EH (cell line): Measurements from ENCODE around the gene SYCP2.
"Not testable (repeated sequence)": the region's sequence is repeated elsewhere in the genome, so short reads cannot be mapped to it uniquely, and the experiment has no call there.

Experiments used
- DNase-seq: peaks from one replicate; pipeline ENCODE4 v3.0.0-alpha.2; 2015; ENCODE audit warnings: low read depth

Gene SYCP2

DNA sequence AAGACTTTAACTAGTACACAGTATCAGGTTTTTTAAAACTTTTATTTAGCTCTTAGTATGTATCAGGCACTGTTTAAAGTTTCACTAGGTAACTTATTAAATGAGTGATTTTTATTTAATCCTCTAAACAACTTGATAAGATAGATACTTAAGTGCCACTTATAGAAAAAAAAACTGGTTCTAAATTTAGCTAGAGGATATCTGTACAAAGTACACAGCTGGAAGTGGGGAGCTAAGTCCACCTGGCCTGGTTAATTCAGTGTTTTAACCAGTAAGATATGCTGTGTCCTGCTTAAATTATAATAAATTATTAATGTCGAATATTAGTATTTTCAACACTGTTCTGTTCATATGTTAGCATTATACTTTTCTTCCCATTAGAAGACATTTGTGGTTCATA lies 37.5 kb downstream of the SYCP2 start:
- no peak for DNase-seq

DNA sequence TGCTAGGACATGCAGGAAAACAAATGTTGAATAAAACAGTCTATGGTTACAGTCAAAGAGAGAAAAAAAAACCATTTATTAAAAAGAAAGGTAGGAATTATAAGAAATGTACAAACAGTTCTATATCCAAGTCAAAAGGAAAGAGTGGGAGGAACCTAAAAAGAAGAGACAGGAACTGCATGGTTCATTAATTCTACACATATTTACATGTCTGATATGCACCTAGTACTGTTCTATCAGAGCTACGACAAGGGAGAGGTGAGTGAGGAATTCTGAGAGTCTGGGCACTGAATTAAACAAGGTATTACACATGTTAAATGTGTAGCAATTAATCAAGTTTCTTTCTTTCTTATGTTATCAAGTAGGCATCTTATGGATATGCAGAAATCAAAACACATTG lies 41.9 kb downstream of the SYCP2 start:
- DNase-seq, result no peak

DNA sequence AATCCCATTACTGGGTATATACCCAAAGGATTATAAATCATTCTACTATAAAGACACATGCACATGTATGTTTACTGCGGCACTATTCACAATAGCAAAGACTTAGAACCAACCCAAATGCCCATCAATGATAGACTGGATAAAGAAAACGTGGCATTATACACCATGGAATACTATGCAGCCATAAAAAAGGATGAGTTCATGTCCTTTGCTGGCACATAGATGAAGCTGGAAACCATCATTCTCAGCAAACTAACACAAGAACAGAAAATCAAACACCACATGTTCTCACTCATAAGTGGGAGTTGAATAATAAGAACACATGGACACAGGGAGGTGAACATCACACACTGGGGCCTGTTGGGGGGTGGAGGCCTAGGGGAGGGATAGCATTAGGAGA lies 43.4 kb downstream of the SYCP2 start:
- not testable (repeated sequence) for DNase-seq

DNA sequence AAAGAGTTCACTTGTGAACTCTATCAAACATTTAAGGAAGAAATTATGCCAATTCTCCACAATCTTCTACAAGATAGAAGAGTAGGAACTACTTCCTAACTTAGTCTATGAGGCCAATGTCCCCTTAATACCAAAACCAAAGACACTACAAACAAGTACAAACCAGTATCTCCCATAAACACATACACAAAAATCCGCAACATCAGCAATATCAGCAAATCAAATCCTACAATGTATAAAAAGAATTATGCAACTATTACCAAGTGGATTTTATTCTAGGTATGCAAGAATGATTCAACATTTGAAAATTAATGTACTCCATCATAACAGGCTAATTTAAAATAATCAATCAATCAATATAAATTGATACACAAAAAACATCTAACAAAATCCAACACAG lies 45.4 kb downstream of the SYCP2 start:
- DNase-seq, result no peak

DNA sequence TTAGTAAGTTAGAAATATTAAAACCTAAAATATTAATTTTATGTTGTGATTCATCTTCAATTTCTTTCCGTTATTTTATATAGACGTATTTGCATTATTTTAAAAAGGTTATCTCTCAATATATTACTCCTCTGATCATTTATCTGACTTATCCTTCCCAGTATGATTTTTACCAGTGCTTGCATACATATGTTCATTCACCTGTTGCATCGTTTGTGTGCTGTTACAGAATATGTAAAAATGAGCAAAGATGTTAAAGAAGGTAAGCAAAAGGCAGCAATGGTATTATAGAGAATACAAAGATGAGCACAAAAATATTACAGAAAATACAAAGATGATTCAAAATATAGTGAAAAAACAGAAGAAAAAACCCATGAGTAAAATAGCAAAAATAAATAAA lies 48.9 kb downstream of the SYCP2 start:
- DNase-seq, result no peak

DNA sequence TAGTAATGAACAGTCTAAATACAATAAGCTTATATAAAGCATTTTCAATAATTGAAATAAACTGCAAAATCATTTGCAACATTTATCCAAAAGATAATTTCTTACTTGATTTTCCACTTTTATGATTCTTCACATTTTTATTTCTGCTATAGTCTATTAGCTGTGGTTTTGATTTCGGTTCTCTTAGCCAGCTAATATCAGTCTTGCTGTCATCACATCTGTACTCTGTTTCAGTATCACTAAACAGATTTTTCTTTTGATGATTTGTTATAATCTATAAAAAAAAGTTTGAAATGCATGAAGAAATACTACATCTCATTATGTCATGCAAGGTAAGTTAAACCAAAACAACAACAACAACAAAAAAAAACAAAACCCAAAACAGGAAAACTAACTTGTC lies 53.2 kb downstream of the SYCP2 start:
- no peak for DNase-seq

DNA sequence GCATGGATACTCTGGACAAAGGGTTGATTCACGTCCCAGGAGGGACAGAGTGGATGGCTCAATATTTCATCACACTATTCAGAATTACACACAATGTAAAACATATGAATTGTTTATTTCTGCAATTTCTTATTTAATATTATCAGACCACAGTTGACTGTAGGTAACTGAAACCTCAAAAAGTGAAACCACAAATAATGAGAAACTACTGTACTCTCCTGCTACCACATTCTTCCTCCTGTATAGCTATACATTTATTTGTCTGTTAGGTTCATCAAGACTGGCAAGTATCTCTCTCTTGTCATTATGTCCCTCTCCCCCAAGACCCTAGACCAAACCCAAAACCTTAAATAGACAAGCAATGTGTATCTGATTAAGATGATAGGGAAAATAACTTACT lies 60.0 kb downstream of the SYCP2 start:
- no peak for DNase-seq

DNA sequence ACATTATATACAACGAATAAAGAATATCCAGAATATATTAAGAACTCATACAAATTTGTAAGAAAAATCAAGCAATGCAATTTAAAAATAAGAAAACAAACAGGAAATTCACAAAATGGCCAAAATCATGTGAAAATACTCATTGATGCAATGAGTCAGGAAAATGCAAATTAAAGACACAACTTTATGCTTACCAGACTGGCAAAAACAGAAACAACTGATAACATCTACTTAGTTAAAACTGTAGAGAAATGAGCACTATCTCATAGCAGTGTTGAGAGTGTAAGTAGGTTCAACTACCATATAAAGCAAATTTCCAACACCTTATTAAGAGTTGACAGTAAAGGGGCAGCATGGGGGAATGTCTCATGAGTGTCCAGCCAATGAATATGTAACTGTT lies 62.3 kb downstream of the SYCP2 start:
- DNase-seq, result no peak

DNA sequence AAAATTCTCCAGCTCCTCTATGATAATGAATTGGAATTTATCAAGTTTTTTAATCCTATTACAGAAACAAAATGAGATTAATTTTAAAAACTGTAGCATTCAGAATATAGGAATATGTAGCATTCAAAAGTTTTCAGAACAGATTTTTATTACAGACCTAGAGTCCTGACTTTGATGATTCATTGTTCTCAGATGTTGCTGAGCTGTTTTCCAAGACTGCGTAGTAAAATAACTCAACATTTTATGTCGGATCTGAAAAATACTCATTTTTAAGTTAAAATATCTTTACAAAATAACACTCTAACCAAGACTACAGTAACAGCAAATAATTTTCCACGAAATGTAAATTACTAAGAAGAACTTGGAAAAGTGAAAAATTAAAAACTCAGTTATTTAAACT lies 67.1 kb downstream of the SYCP2 start:
- DNase-seq, result peak; percentile 16

DNA sequence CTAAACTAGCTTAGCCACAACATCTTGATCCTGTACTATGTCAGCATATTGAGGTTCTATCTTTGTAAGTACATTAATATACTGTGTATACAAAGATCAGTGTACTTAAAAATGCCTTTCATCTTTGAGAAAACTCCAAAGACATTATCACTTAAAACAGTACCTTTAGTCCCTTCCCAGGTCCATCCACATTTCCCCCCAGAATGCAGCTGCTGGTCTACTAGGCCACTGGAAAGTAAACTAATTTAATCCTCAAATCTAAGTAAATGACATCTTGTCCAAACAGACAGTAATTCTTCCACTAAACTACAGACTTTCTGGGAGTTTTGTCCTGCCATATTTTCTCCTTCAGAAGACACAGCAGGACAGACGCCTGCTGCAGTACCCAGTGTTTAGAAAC lies 68.7 kb downstream of the SYCP2 start:
- no peak for DNase-seq

DNA sequence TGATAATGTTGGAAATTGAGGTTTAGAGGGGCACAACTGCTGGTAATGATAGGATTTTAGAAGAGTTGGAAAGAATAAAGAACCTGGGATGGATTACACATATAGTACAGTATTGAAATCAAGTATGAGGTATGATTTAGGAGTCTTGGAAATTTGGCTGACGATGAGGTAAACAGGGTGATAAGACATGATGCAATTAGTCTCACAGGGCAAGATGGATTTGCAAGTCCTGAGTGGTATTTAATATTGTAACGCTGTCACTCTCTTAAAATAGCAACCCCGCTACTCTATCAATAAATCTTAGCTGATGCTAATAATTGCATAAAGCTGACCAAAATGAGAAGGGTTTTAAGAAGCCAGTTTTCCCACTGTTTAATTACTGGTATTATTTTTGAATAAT lies 70.4 kb downstream of the SYCP2 start:
- no peak for DNase-seq

DNA sequence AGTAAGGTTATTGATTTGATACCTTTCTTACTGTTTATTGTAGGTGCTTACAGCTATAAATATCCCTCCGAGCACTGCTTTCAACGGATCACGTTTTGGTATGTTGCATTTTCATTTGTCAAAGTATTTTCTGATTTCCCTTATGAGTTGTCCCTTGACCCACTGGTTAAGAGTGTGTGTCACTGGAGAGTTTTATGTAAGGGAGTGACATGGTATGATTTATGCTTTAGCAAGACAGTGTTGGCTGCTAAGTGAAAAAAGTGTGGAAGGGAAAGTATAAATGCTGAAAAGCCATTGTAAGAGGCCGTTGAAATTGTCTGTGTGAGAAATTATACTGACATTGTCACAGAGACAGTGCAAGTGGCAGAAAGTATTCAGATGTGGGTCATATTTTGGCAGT lies 72.0 kb downstream of the SYCP2 start:
- no peak for DNase-seq

DNA sequence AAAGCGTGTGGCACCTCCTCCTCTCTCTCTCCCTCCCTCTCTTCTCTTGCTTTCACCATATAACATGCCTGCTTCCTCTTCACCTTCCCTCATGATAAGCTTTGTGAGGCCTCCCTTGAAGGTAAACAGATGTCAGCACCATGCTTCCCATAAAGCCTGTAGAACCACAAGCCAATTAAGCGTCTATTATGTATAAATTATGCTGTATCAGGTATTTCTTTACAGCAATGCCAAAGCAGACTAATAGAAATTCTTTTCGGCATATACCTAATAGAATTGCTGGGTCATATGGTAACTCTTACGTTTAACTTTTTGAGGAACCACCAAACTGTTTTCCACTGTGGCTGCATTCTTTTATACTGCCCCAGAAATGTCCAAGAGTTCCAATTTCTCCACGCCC lies 75.0 kb downstream of the SYCP2 start:
- DNase-seq, result no peak

DNA sequence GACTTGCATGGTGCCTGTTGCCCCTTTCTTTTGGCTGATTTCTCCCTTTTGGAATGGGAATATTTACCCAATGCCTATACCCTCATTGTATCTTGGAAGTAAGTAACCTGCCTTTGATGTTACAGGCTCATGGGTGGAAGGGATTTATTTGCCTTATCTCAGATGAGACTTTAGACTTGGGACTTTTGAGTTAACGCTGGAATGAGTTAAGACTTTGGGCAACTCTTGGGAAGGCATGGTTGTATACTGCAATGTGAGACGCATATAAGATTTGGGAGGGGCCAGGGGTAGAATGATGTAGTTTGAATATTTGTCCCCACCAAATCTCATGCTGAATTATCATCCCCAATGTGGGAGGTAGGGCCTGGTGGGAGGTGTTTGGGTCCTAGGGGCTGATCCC lies 75.5 kb downstream of the SYCP2 start:
- no peak for DNase-seq

DNA sequence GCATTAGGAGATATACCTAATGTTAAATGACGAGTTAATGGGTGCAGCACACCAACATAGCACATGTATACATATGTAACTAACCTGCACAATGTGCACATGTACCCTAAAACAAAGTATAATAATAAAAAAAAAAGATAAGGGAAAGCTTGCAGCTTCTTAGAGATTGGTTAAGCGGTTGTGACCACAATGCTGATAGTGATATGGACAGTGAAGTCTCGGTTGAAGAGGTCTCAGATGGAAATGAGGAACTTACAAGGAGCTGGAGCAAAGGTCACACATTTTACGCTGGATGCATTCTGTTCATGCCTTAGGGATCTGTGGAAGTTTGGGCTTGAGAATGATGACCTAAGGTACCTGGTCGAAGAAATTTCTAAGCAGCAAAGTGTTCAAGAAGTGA lies 76.5 kb downstream of the SYCP2 start:
- DNase-seq, result not testable (repeated sequence)

DNA sequence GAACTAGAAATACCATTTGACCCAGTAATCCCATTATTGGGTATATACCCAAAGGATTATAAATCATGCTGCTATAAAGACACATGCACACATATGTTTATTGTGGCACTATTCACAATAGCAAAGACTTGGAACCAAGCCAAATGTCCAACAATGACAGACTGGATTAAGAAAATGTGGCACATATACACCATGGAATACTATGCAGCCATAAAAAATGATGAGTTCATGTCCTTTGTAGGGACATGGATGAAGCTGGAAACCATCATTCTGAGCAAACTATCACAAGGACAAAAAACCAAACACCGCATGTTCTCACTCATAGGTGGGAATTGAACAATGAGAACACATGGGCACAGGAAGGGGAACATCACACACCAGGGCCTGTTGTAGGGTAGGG lies 76.9 kb downstream of the SYCP2 start:
- not testable (repeated sequence) for DNase-seq

DNA sequence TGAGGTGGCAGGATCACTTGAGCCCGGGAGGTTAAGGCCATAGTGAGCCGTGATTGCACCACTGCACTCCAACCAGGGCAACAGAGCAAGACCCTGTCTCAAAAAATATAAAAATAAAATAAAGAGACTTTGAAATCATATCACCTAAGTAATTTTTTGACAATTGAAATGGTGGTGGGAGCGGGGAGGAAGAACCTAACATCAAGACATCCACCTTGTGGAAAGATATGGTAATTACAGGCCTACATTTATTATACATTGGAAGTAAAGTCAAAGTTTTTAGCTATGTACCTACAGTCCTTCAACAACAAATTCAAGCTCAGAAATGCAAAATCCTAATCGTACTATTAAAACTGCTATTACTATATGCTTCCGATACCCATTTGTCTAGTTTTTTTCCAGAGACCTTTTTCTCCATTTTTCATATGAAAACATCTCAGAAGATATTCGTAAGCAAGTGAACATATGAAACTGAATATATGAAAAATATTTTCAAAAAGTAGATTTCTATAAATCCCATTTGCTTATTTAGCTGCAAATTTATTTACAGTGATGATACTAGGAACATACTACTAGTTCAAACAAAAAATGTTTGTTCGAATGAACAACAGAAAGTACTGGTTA lies 83.3 kb downstream of the SYCP2 start:
- peak; percentile 45 for DNase-seq

DNA sequence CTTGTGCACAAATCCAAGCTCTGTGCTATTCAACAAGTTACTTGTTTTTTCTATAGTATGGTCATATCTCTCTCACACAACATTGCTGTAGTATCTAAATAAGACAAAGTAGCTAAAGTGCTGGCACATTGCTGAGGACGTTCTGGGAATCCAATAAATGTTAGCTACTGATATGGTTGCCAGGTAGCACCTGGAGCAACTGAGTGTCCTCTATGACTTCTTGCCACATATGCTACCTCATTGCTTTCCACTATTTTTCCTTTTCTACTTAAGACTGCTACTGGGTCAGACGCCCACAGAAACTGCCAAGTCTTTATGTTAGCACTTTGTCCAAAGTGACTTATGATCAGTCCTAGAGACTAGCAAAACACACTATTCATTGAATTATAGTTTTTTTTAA lies 85.3 kb downstream of the SYCP2 start:
- no peak for DNase-seq

DNA sequence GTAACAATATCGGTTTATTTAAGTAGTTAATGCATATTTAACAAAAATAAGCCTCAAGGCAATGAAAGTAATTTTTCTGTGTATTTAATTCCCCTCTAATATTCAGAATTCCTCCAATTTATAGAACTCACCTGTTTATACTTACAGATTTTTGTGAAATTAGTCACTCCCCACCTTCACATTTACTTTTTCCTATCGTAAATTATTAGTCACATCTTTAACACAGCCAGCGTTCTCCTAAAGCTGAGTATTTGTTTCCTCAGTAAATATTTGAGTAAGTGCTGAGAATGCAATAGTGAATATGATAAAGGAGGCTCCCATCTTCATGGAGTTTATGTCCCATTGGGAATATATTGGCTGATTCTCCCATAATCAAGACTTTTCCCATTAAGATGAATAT lies 88.0 kb downstream of the SYCP2 start:
- DNase-seq, result no peak

DNA sequence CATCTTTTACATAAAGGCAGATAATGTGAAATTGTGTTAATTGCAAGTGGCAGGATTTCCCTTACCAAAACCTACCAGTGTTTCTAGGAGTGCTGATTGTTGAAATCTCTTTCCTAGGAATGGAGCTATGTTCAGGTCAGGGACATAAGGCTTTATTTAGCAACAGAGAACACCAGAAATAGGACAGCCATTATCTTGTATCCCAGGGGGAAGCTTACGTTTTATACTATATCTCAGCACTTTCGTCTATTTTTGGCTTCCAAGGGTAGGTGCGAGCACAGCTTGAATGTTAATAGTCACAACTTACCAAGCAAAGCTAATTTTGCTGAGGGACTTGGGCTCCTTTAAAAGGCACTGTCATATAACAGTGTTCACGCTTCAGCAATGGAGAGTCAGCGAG lies 94.0 kb downstream of the SYCP2 start:
- DNase-seq, result no peak

DNA sequence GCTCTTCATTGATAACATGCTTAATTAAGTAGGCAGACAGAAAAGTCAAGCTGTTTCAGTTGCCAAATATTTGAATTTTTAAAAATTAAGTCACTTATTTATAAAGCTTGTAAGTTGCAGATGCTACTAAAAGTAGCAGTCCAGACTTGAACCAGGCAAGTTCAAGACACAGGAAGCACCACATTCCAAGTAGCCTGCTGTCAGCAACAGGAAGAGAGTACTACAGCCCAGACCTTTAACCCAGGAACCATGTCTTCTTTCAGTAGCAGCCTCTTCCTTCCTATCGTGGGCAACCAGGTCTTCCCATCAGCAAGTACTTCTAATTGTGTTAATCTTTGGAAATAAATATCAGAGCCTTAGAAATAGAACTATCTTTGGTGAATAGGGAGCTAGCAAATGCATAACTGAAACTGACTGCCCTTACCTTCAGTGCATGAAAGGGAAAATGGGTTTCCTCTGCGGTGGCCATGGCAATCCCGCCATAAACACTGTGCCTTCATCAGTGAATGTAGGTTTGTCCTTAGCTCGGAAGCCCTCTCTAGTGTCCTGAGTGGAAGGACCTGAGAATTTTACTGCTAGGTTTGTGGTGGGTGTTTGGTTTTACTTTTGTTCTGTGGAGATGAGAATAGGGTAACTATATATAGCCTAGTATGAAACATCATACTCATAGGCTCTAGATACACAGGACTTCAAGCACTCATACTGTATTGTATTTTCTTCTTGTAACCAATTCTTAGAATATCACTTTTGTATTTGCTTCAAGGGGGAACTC lies 95.6 kb downstream of the SYCP2 start:
- DNase-seq, result peak; percentile 30

DNA sequence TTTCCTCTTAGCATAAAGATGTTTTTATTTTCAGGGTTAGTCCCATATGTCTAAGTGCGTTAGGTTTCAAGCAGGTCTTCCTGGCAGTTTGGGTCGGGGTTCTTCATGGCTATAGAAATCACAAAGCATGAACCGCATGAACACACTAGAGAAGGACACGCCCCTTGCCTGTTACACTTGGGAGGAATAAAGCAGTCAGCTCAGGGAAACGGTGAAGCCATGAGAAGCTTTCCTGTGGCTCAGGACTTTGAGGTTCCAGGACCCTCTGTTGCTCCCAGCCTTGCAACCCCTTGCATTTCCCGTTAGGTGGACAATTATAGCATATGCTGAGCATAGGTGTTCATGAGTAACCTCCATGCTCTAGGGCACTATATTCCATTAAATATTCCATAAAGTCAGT lies 96.7 kb downstream of the SYCP2 start:
- DNase-seq, result no peak

DNA sequence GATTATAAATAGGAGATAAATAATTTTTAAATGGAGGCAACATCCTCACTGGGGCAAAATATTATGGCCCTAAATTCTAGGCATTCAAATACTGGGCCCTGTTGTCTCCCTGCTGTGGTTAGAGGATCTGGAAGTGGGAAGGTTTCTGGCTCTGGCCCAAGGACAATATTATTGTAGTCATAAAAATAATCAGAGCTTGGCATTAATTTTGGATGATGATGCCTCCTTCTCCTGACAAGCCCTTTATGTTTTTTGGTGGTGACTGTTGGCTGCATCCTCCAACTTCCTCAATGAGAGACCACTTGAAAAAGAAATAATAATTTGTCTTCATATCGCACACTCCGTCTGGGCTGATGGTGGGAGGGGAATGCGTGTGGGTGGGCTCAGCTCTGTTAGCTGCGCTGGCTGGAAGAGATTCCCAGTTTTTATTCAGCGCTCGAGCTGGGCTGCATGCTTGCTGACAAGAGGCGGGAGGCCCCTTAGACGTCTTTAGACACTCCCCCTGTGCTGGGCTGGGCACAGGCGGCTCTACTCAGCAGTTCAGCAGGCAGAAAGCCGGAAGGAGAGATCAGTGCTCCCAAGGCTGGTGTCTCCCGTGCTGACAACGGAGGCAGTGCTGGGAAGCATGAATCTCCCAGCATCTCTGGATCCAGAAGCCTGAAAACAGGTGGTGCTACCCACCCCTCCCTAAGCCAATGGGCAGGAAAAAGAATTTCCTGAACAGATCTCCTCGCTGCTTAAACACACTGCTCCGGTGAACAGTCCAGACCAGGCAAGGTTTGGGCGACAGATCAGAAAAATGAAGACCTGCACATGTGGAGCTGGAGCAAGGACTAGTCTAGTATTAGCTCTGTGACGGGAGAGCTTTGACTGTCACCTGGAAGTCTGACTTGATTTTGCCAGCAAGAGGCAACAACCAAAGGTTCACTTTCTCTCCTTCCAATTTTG lies 97.7 kb downstream of the SYCP2 start:
- DNase-seq, result peak; percentile 70
